ENCODE data around the gene FLT3LG.
A peak's percentile ranks its signal among the peaks of the same experiment; 100 is the strongest.

Gene FLT3LG, protein sequence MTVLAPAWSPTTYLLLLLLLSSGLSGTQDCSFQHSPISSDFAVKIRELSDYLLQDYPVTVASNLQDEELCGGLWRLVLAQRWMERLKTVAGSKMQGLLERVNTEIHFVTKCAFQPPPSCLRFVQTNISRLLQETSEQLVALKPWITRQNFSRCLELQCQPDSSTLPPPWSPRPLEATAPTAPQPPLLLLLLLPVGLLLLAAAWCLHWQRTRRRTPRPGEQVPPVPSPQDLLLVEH

GRCh38 chr19:49473868-49474541 is at the start of gene FLT3LG:
TSS of gene FLT3LG (plus strand) at chr19:49474215. CDS start at chr19:49474640, 425 bp downstream.
- DNase-seq, result peak; percentile 85

DNA sequence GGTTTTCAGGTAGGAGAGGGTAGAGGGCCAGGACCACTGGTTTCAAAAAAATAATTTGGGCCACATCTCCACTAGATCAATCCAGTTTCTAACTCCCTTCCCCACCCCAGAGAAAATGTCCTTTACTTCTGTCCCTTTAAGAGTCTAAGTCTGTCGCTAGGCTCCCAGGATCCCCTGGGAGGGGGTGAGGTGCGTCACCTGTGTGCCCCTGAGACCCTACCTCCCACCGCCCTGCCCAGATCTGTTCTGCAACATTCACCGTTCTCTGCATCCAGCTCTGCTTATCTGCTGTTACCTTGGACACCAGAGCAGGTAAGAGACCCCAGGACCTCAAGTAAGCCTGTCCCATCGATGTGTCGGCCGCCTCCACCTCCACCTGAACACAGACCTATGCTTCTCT is 48.8 kb upstream of the FLT3LG start, which contains the start of gene GFY:
Gene GFY (plus strand): TSS at position 211 of the 400 bp plus-strand sequence. CDS start 1,043 bp downstream, outside the sequence.
- peak; percentile 18 for DNase-seq

- DNase-seq, result peak; percentile 75
Measured at GRCh38 chr19:49425922-49426592, 48.0 kb upstream of the FLT3LG start.

GRCh38 chr19:49427339-49427738 is 46.7 kb upstream of the FLT3LG start:
- DNase-seq, result no peak

GRCh38 chr19:49427855-49428546 is 46.0 kb upstream of the FLT3LG start:
- DNase-seq, result peak; percentile 34

- no peak for DNase-seq
Measured at GRCh38 chr19:49428547-49429451, 45.2 kb upstream of the FLT3LG start.

GRCh38 chr19:49430172-49430677 is 43.8 kb upstream of the FLT3LG start:
- DNase-seq, result no peak

DNA sequence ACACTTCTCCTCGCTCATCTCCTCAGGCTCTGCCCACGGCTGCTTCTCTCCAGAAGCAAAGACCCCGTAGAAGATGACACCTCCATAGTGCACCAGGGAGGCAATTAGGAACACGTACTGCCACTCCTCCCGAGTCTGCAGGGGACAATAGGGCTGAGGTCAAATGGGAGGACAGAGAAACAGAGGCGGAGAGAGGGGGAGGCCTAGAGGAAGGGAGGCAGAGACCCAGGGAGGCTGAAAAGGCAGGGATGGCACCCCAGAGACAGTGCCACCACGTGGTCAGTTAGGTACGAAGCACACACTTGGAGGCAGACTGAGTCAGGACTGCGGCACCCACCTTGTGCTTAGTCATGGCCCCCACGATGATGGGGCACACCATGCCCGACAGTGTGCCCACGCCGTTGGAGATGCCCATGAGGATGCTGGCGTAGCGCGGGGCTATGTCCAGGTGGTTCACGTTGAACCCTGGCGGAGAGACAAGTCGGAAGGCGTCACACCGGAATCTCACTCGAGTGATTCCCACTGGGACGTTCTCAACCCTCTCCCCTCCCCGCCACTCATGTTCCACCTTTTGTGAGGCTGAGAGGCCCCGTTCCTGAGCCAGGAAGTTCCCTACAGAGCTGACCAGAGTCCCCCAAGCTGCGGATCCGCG is 43.2 kb upstream of the FLT3LG start:
- no peak for DNase-seq

GRCh38 chr19:49431330-49431749 is 42.7 kb upstream of the FLT3LG start:
- DNase-seq, result no peak

DNA sequence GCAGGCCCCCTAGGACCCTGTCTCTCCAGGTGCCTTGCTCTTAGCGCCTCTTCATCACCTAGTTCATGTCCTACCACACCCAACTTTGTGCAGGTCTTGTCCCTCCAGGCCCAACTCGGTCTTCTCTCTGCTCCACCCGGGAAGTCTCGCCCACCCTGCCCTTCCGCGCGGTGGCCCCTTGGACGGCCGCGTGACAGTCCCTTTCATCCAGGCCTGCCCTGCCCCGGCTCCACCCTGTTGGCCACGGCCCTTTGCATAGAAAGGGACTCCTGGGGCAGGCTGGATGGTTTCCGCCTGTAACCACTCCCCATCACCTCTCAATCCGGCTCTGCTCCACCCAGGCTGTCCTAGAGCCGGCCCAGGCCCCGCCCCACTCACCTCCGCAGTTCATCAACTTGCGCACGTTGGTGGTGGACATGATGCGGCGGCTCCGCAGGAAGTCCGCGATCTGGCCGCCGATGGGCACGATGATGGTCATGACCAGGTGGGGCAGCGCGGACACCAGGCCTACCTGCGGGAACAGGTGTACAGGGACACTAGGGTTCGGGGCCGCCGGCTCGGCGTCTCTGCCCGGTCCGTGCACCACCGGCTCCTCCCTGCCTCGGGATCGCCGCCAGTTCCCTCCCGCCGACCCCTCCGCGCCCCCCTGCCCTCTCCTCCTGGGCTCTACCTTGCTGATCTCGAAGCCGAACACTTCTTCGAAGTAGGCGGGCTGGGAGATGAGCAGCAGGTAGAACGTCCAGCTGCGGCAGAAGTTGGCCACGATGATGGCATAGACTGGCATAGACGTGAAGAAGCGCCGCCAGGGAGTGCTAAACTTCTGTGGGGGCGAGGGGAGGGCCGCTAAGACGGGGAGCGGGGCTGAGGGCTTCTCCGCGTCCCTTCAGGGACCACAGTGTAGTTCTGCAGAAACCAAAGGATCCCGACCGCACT is 41.6 kb upstream of the FLT3LG start:
- no peak for DNase-seq

GRCh38 chr19:49433240-49433901 is 40.6 kb upstream of the FLT3LG start:
- DNase-seq, result no peak

DNA sequence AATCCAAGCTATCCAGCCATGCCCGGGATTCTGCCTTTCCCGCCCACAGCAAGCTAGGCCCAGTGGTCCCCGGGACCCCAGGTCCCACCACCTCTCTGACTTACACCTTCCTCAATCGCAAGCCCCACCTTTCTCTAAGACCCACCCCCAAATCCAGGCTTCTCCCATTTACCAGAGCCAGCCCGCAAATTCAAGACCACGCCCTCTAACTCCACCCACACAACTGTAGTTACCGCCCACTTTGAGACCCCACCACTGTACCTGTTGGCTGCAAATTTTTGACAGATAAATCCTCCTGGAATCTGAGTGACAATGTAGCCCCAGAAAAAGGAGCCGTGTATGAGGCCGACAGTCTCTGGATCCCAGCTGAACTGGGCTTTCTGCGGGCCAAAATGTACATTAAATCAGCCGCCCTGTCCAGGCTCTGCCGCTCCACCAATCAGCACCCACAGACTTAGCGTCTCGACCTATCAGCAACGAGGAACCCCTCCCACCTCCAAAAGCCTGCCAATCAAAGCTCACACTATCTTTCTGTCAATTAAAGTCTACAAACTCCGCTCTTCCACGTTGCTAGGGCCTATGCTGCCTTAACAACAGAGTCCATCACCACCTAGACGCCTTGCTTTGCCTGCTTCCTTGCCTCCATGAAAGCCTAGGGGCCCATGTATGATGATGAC is 39.0 kb upstream of the FLT3LG start:
- DNase-seq, result no peak

DNA sequence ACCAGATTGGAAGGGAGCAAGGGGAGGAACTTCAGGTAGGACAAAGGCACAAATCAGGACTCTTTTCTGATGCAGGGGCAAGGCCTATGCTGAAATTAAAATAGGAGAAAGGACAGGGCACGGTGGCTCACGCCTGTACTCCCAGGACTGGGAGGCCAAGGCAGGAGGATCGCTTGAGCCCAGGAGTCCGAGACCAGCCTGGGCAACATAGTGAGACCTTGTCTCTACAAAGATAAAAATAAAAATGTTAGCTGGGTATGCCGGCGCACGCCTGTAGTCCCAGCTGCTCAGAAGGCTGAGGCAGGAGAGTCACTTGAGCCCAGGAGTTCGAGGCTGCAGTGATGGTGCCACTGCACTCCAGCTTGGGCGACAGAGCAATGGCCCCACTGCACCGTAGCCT is 38.3 kb upstream of the FLT3LG start:
- DNase-seq, result no peak

- DNase-seq, result no peak
Measured at GRCh38 chr19:49436381-49437017, 37.5 kb upstream of the FLT3LG start.

GRCh38 chr19:49437231-49437630 is 36.8 kb upstream of the FLT3LG start:
- DNase-seq, result no peak

DNA sequence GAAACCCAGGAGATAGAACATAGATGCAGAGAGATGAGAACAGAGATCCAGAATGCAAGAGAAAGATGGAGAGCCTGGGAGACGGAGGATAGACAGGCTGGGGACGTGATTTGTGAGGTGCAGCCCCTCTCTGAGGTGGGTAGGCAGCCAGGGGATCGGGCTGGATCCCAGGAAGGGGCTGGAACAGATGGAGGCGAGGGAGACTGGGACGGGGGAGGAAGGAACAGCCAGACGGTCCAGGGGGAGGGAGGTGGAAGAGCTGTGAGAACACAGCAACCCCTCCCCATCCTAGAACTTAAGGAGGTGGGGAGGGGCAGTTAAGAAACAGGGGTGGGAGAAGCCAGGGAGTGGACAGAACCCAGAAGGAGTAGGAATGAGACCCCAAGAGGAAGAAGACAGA is 35.8 kb upstream of the FLT3LG start:
- no peak for DNase-seq

DNA sequence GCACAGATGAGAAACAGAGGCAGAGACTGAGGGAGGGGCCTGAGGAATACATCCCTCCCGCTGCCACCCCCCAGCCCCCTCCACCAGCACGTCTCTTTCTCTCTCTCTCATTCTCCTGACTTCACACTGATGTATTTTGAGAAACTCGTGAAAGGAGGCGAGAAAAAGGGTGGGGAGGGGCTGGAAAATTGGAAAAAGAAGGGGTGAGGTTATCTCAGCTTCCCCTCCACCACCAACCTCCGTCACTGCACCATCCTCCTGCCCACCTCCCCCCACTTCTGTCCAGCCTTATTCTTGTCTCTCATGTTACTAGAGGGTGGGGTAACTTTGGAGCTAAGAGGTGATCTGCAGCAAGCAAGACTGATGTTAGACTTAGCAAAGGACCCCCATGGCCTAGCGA is 34.2 kb upstream of the FLT3LG start:
- no peak for DNase-seq

DNA sequence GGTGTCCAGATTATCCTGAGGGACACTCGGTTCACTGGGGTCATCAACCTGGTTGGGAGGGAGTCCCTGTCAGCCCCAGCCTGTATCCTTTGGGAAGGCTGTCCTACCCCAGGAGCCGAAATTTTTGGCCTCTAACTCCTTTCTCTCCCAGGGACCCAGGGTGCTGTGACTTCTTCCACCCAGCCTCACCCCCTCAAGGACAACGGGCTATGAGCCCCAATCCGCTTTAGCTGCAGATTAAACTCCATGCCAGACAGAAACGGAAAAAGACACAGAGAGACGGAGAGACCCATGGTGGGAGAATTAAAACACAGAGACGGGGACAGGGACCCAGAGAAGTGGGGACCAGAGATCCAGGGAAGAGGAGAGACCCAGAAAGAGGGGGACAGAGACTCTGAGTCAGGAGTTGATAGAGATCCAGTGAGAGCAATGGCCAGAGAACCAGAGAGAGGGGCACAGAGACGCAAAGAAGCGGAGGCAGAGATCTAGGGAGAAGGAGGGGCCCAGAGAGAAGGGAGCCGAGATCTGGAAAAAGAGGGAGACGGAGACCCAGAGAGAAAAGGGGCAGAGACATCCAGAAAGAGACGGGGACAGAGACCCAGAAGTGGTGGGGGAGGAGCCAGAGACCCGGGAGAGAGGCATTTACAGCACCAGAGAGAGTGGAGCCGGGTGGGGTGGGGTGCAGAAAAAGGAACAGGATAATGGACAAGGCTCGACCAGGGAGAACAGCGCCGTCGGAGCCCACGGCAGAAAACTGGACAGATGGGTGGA is 33.4 kb upstream of the FLT3LG start:
- DNase-seq, result no peak
